Measurements from ENCODE around the gene NQO2. TPM values are rescaled to one million over a fixed set of nuclear protein-coding genes. Genes with fewer than 3 reads are reported as not detected.

Gene NQO2
- polyA plus RNA-seq, 1 of the 3 experiments (the other 2 are of a cell fraction) = 19.2 TPM

DNA sequence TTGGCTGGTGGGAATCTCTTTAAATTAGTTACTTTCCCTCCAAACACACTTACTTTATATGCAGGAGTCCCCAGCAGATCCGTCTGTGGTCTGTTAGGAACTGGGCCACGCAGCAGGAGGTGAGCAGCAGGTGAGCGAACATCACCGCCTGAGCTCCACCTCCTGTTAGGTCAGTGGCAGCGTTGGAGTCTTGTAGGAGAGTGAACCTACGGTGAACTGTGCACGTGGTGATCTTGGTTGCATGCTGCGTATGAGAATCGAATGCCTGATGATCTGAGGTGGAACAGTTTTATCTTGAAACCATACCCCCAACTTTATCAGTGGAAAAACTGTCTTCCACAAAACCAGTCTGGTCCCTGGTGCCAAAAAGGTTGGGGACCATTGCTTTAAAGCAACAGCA lies 33.3 kb upstream of the NQO2 start:
- peaks cover 90% of the 10 kb centered on the region for H3K79me2 ChIP-seq (ENCODE audit: insufficient read depth)
- no peak overlapping the region for H3K4me2 ChIP-seq
- TF ChIP-seq JUND (IDR thresholded peaks at IDR 0.05) = no peak
- TF ChIP-seq, protein P1, sequence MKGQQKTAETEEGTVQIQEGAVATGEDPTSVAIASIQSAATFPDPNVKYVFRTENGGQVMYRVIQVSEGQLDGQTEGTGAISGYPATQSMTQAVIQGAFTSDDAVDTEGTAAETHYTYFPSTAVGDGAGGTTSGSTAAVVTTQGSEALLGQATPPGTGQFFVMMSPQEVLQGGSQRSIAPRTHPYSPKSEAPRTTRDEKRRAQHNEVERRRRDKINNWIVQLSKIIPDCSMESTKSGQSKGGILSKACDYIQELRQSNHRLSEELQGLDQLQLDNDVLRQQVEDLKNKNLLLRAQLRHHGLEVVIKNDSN (IDR thresholded peaks at IDR 0.05; ENCODE audit: borderline replicate concordance, low read depth) = no peak
- TF ChIP-seq TEAD4 (IDR thresholded peaks at IDR 0.05; ENCODE audit: borderline replicate concordance, insufficient read depth) = no peak
- no peak for TF ChIP-seq RCOR1 (IDR thresholded peaks at IDR 0.05; ENCODE audit: low read length)
- no peak for TF ChIP-seq NRF1 (IDR thresholded peaks at IDR 0.05; ENCODE audit: low read depth, low read length)
- TF ChIP-seq GABPA (IDR thresholded peaks at IDR 0.05; ENCODE audit: low read depth) = no peak
- no peak for TF ChIP-seq POLR2AphosphoS5 (IDR thresholded peaks at IDR 0.05; ENCODE audit: low read depth, low read length)
- TF ChIP-seq NFIC (IDR thresholded peaks at IDR 0.05; ENCODE audit: borderline replicate concordance) = no peak
- TF ChIP-seq RFX5 (IDR thresholded peaks at IDR 0.05; ENCODE audit: low read length) = no peak
- TF ChIP-seq, protein P2, sequence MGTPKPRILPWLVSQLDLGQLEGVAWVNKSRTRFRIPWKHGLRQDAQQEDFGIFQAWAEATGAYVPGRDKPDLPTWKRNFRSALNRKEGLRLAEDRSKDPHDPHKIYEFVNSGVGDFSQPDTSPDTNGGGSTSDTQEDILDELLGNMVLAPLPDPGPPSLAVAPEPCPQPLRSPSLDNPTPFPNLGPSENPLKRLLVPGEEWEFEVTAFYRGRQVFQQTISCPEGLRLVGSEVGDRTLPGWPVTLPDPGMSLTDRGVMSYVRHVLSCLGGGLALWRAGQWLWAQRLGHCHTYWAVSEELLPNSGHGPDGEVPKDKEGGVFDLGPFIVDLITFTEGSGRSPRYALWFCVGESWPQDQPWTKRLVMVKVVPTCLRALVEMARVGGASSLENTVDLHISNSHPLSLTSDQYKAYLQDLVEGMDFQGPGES (IDR thresholded peaks at IDR 0.05; ENCODE audit: low read depth, low read length) = no peak
- TF ChIP-seq SIN3A (IDR thresholded peaks at IDR 0.05; ENCODE audit: borderline replicate concordance, low read depth, low read length) = no peak
- TF ChIP-seq TCF12 (IDR thresholded peaks at IDR 0.05) = no peak
- no peak for TF ChIP-seq MXI1 (IDR thresholded peaks at IDR 0.05; ENCODE audit: low read depth, low read length)
- TF ChIP-seq FOXM1 (IDR thresholded peaks at IDR 0.05; ENCODE audit: low read depth) = no peak
- TF ChIP-seq, protein P3, sequence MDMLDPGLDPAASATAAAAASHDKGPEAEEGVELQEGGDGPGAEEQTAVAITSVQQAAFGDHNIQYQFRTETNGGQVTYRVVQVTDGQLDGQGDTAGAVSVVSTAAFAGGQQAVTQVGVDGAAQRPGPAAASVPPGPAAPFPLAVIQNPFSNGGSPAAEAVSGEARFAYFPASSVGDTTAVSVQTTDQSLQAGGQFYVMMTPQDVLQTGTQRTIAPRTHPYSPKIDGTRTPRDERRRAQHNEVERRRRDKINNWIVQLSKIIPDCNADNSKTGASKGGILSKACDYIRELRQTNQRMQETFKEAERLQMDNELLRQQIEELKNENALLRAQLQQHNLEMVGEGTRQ (IDR thresholded peaks at IDR 0.05; ENCODE audit: borderline replicate concordance, low read depth, low read length) = no peak
- no peak for TF ChIP-seq TAF1 (IDR thresholded peaks at IDR 0.05; ENCODE audit: borderline replicate concordance, low read depth, low read length)
- TF ChIP-seq, protein P4, sequence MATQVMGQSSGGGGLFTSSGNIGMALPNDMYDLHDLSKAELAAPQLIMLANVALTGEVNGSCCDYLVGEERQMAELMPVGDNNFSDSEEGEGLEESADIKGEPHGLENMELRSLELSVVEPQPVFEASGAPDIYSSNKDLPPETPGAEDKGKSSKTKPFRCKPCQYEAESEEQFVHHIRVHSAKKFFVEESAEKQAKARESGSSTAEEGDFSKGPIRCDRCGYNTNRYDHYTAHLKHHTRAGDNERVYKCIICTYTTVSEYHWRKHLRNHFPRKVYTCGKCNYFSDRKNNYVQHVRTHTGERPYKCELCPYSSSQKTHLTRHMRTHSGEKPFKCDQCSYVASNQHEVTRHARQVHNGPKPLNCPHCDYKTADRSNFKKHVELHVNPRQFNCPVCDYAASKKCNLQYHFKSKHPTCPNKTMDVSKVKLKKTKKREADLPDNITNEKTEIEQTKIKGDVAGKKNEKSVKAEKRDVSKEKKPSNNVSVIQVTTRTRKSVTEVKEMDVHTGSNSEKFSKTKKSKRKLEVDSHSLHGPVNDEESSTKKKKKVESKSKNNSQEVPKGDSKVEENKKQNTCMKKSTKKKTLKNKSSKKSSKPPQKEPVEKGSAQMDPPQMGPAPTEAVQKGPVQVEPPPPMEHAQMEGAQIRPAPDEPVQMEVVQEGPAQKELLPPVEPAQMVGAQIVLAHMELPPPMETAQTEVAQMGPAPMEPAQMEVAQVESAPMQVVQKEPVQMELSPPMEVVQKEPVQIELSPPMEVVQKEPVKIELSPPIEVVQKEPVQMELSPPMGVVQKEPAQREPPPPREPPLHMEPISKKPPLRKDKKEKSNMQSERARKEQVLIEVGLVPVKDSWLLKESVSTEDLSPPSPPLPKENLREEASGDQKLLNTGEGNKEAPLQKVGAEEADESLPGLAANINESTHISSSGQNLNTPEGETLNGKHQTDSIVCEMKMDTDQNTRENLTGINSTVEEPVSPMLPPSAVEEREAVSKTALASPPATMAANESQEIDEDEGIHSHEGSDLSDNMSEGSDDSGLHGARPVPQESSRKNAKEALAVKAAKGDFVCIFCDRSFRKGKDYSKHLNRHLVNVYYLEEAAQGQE (IDR thresholded peaks at IDR 0.05; ENCODE audit: low read depth, low read length) = no peak
- TF ChIP-seq FOSL2 (IDR thresholded peaks at IDR 0.05; ENCODE audit: borderline replicate concordance, low read depth) = no peak
- TF ChIP-seq RXRA (IDR thresholded peaks at IDR 0.05; ENCODE audit: borderline replicate concordance, low read depth) = no peak
- TF ChIP-seq RAD21 (IDR thresholded peaks at IDR 0.05; ENCODE audit: low read length) = no peak
- CTCF ChIA-PET = interaction anchor here (0.7 to 3.2 kb wide), 6 partner anchors 9 to 35 kb away, joined by 3 to 22 read pairs (median 3); no protein-coding TSS in a partner anchor
- no peak for DNase-seq
- peaks cover 24% of the 10 kb centered on the region for H3F3A ChIP-seq (replicated peaks; ENCODE audit: insufficient read depth)
- H3K36me3 ChIP-seq (replicated peaks in 1 of 2; ENCODE audit: control insufficient read depth in 1 of 2, insufficient read depth in 2 of 2, low read length in 1 of 2) = peaks cover 0 to 3% of the 10 kb centered on the region in 2 experiments
- H3K27ac ChIP-seq (ENCODE audit: low read depth in 2 of 2, low read length in 1 of 2) = no peak overlapping the region
- no peaks in the 10 kb centered on the region for H3K27me3 ChIP-seq (ENCODE audit: insufficient read depth)
- POLR2A ChIA-PET = no interaction called here
- 95% methylated on average over 9 of the region's 9 CpGs for WGBS (ENCODE audit: low lambda C conversion rate)
- no peak overlapping the region for H2AFZ ChIP-seq (ENCODE audit: low read depth)
- no peak overlapping the region for H3K4me3 ChIP-seq (ENCODE audit: low read depth in 2 of 2, low read length in 1 of 2)
- H3K4me1 ChIP-seq (ENCODE audit: control insufficient read depth in 1 of 2, insufficient read depth in 2 of 2, low read depth in 1 of 2, low read length in 1 of 2) = peaks cover 6 to 9% of the 10 kb centered on the region in 2 experiments; a peak in 3 of 4 replicates
- no peaks in the 10 kb centered on the region for H3K9me3 ChIP-seq
- H3K9me2 ChIP-seq = no peaks in the 10 kb centered on the region
- no peak overlapping the region for H3K9ac ChIP-seq
- no peaks in the 10 kb centered on the region for H4K20me1 ChIP-seq (ENCODE audit: insufficient read depth)
